Neuronal stem cell (in vitro differentiated cells): Measurements from ENCODE around the gene GZMM.

Experiments
- DNase-seq: peaks from one replicate; pipeline ENCODE4 v3.0.0-alpha.2; 2013; ENCODE audit warnings: low spot score
- H2AFZ ChIP-seq: one replicate; pipeline ENCODE4 v1.6.1; 2013; ENCODE audit warnings: mild to moderate bottlenecking, low read length, inconsistent platforms
- H2AK5ac ChIP-seq: 2 replicates; pipeline ENCODE4 v1.6.1; 2013; ENCODE audit warnings: low read depth, mild to moderate bottlenecking, inconsistent platforms, low read length, moderate library complexity, mixed read lengths
- H2BK120ac ChIP-seq: 2 replicates; pipeline ENCODE4 v1.6.1; 2013; ENCODE audit warnings: low read depth, mild to moderate bottlenecking, inconsistent platforms, low read length, moderate library complexity, mixed read lengths
- H2BK12ac ChIP-seq: one replicate; pipeline ENCODE4 v1.6.1; 2013; ENCODE audit warnings: low read length, inconsistent platforms
- H2BK15ac ChIP-seq: 2 replicates; pipeline ENCODE4 v1.6.1; 2013; ENCODE audit warnings: mild to moderate bottlenecking, low read length, inconsistent platforms, mixed read lengths
- H2BK5ac ChIP-seq: one replicate; pipeline ENCODE4 v1.6.1; 2013; ENCODE audit warnings: inconsistent platforms, mild to moderate bottlenecking, low read length, moderate library complexity
- H3K14ac ChIP-seq: one replicate; pipeline ENCODE4 v1.6.1; 2013; ENCODE audit warnings: low read length, inconsistent platforms
- H3K18ac ChIP-seq: 2 replicates; pipeline ENCODE4 v1.6.1; 2013; ENCODE audit warnings: low read length, inconsistent platforms
- H3K23ac ChIP-seq: 2 replicates; pipeline ENCODE4 v1.6.1; 2013; ENCODE audit warnings: low read depth, mild to moderate bottlenecking, mixed read lengths, low read length, inconsistent platforms; ENCODE audit not compliant: poor library complexity
- H3K27ac ChIP-seq: replicated peaks from 3 replicates; pipeline ENCODE4 v1.5.1; 2013; ENCODE audit warnings: low read length, inconsistent platforms
- H3K27me3 ChIP-seq, 3 experiments: 2 replicates each; pipeline ENCODE4 v1.6.1; 2013; ENCODE audit warnings: low read length in 3 of 3, mild to moderate bottlenecking in 2 of 3, inconsistent platforms in 1 of 3, low read depth in 1 of 3, mixed read lengths in 1 of 3, moderate library complexity in 1 of 3; ENCODE audit not compliant: control insufficient read depth in 3 of 3, insufficient read depth in 3 of 3
- H3K36me3 ChIP-seq, 2 donors: replicated peaks in 1 of 2; 2 replicates each; pipeline ENCODE4 v1.6.1; 2013; ENCODE audit warnings: low read length in 2 of 2; ENCODE audit not compliant: control insufficient read depth in 2 of 2, insufficient read depth in 2 of 2
- H3K4ac ChIP-seq: 2 replicates; pipeline ENCODE4 v1.6.1; 2013; ENCODE audit warnings: inconsistent platforms, mild to moderate bottlenecking, low read length, moderate library complexity
- H3K4me1 ChIP-seq, 2 donors: 1 replicate in 1 of 2; 2 replicates in 1 of 2; pipeline ENCODE4 v1.6.1; 2013; ENCODE audit warnings: low read length in 2 of 2, low read depth in 1 of 2; ENCODE audit not compliant: control insufficient read depth in 2 of 2, insufficient read depth in 1 of 2
- H3K4me2 ChIP-seq: one replicate; pipeline ENCODE4 v1.6.1; 2013; ENCODE audit warnings: mild to moderate bottlenecking, low read length, inconsistent platforms; ENCODE audit not compliant: insufficient read depth, poor library complexity, severe bottlenecking
- H3K4me3 ChIP-seq, 2 donors: 2 replicates each; pipeline ENCODE4 v1.5.1; 2013; ENCODE audit warnings: low read length in 2 of 2, mild to moderate bottlenecking in 2 of 2, inconsistent platforms in 1 of 2, moderate library complexity in 1 of 2
- H3K79me1 ChIP-seq: one replicate; pipeline ENCODE4 v1.6.1; 2013; ENCODE audit warnings: low read depth, mild to moderate bottlenecking, inconsistent platforms, low read length, moderate library complexity
- H3K9ac ChIP-seq: one replicate; pipeline ENCODE4 v1.6.1; 2013; ENCODE audit warnings: mild to moderate bottlenecking, low read depth, low read length, inconsistent platforms; ENCODE audit not compliant: poor library complexity
- H3K9me3 ChIP-seq, 2 donors: replicated peaks in 1 of 2; 2 replicates each; pipeline versions ENCODE3 to v1.6.1; 2013; ENCODE audit warnings: low read length in 2 of 2, mild to moderate bottlenecking in 2 of 2, inconsistent platforms in 1 of 2, low read depth in 1 of 2, mixed read lengths in 1 of 2, moderate library complexity in 1 of 2; ENCODE audit not compliant: control insufficient read depth in 2 of 2, insufficient read depth in 1 of 2
- H4K8ac ChIP-seq: one replicate; pipeline ENCODE4 v1.6.1; 2013; ENCODE audit warnings: low read depth, mild to moderate bottlenecking, inconsistent platforms, low read length, moderate library complexity
- H4K91ac ChIP-seq: one replicate; pipeline ENCODE4 v1.6.1; 2013; ENCODE audit warnings: low read length, low read depth, mild to moderate bottlenecking, inconsistent platforms; ENCODE audit not compliant: poor library complexity
- WGBS, 2 donors: extraction: QIAGEN DNeasy Blood & Tissue Kit; methylation state at CpG; one replicate each; pipeline ENCODE4 v1.1.7; 2013; ENCODE audit warnings: missing lambda C conversion rate in 2 of 2, mixed read lengths in 1 of 2; ENCODE audit not compliant: insufficient read length in 2 of 2, insufficient replicate concordance in 1 of 2; ENCODE audit errors: extremely low coverage in 2 of 2; 5-methylcytosine and 5-hydroxymethylcytosine counted together

The GZMM gene

GRCh38 chr19:504616-505015 lies 39.2 kb upstream of the GZMM start:
- H3K4me2 ChIP-seq = no peak overlapping the region
- no CpG with 5 or more reads among the region's 14 CpGs for WGBS, 2 donors
- peaks cover 0 to 4% (median 3%) of the 10 kb centered on the region in 3 experiments for H3K27me3 ChIP-seq
- H2AFZ ChIP-seq = no peak overlapping the region
- H3K36me3 ChIP-seq = peaks cover 2 to 7% of the 10 kb centered on the region in 2 donors
- H3K4me3 ChIP-seq = no peak overlapping the region
- H4K91ac ChIP-seq = no peak overlapping the region
- peak overlapping the region; percentile 41 for H2BK12ac ChIP-seq
- H3K4me1 ChIP-seq = peaks cover 5 to 8% of the 10 kb centered on the region in 2 donors
- H2BK5ac ChIP-seq = peak overlapping the region; percentile 66
- H3K27ac ChIP-seq = no peak overlapping the region
- DNase-seq = no peak
- H3K14ac ChIP-seq = no peak overlapping the region
- H3K4ac ChIP-seq = no peak overlapping the region
- H3K79me1 ChIP-seq = peaks cover 2% of the 10 kb centered on the region
- H3K9ac ChIP-seq = no peak overlapping the region
- no peak overlapping the region for H2BK15ac ChIP-seq
- peak overlapping the region; percentile 3 for H4K8ac ChIP-seq
- peak overlapping the region; percentile 81 for H2AK5ac ChIP-seq
- H3K18ac ChIP-seq = peak overlapping the region; percentile 38
- H3K9me3 ChIP-seq = peaks cover 0 to 5% of the 10 kb centered on the region in 2 donors
- H2BK120ac ChIP-seq = no peak overlapping the region
- H3K23ac ChIP-seq = peak overlapping the region; percentile 20

- peak overlapping the region; percentile 99 for H3K18ac ChIP-seq
- no CpG with 5 or more reads among the region's 48 CpGs for WGBS, 2 donors
- no peak overlapping the region for H2BK12ac ChIP-seq
- peaks cover 0 to 5% of the 10 kb centered on the region in 2 donors for H3K9me3 ChIP-seq
- H3K4me3 ChIP-seq = peak overlapping the region; percentile 78 to 94
- H3K9ac ChIP-seq = peak overlapping the region; percentile 82
- no peaks in the 10 kb centered on the region for H3K27me3 ChIP-seq
- no peak overlapping the region for H2BK15ac ChIP-seq
- peaks cover 13 to 19% of the 10 kb centered on the region in 2 donors for H3K4me1 ChIP-seq
- H3K4me2 ChIP-seq = peak overlapping the region; percentile 71
- H2AFZ ChIP-seq = peak overlapping the region; percentile 84
- DNase-seq = no peak
- peak overlapping the region; percentile 58 for H4K8ac ChIP-seq
- H3K23ac ChIP-seq = peak overlapping the region; percentile 81
- peaks cover 2 to 9% of the 10 kb centered on the region in 2 donors for H3K36me3 ChIP-seq
- no peak overlapping the region for H4K91ac ChIP-seq
- peaks cover 2% of the 10 kb centered on the region for H3K79me1 ChIP-seq
- peak overlapping the region; percentile 35 for H2BK120ac ChIP-seq
- no peak overlapping the region for H3K4ac ChIP-seq
- H2BK5ac ChIP-seq = peak overlapping the region; percentile 76
- H3K27ac ChIP-seq = peak overlapping the region; percentile 97
- H3K14ac ChIP-seq = no peak overlapping the region
- no peak overlapping the region for H2AK5ac ChIP-seq
These were observed 37.2 kb upstream of the GZMM start for GRCh38 chr19:506404-507285.

GRCh38 chr19:507286-508203 lies 36.3 kb upstream of the GZMM start, which contains the start of gene TPGS1:
Gene TPGS1, plus strand, starts transcription at chr19:507497. Its CDS starts 10 bp downstream, at chr19:507507.
- peak within 1 kb of the TSS; percentile 84 for H2AFZ ChIP-seq
- H2AK5ac ChIP-seq = peak within 1 kb of the TSS; percentile 85
- H2BK120ac ChIP-seq = peak within 1 kb of the TSS; percentile 58
- peak within 1 kb of the TSS; percentile 99 for H3K18ac ChIP-seq
- peaks cover 0 to 4% of the 10 kb centered on the region in 2 donors for H3K9me3 ChIP-seq
- peaks cover 2 to 9% of the 10 kb centered on the region in 2 donors for H3K36me3 ChIP-seq
- no peak within 1 kb of the TSS for H3K14ac ChIP-seq
- H2BK12ac ChIP-seq = peak within 1 kb of the TSS; percentile 73
- H3K23ac ChIP-seq = peak within 1 kb of the TSS; percentile 85
- H3K4me1 ChIP-seq = peaks cover 16 to 19% of the 10 kb centered on the region in 2 donors
- peak within 1 kb of the TSS; percentile 97 for H3K27ac ChIP-seq
- peak within 1 kb of the TSS; percentile 78 to 94 for H3K4me3 ChIP-seq
- H2BK5ac ChIP-seq = peak within 1 kb of the TSS; percentile 76
- H3K79me1 ChIP-seq = peaks cover 2% of the 10 kb centered on the region
- H3K4ac ChIP-seq = peak within 1 kb of the TSS; percentile 55
- H3K27me3 ChIP-seq = no peaks in the 10 kb centered on the region
- H2BK15ac ChIP-seq = peak within 1 kb of the TSS; percentile 88
- no peak within 1 kb of the TSS for H4K91ac ChIP-seq
- peak within 1 kb of the TSS; percentile 89 for H4K8ac ChIP-seq
- H3K9ac ChIP-seq = peak within 1 kb of the TSS; percentile 96
- H3K4me2 ChIP-seq = peak within 1 kb of the TSS; percentile 71
- no CpG with 5 or more reads among the region's 81 CpGs for WGBS, 2 donors
- peak; percentile 99 for DNase-seq
